GM19043 (cell line): Measurements from ENCODE around the gene BABAM2.
"Not testable (repeated sequence)": the region's sequence is repeated elsewhere in the genome, so short reads cannot be mapped to it uniquely, and the experiment has no call there.

ENCODE experiments used
- ATAC-seq: cut with Tn5 transposase; IDR thresholded peaks from one replicate; pipeline ENCODE4 v1.9.1; 2021; ENCODE audit warnings: low read depth; ENCODE audit not compliant: unreplicated experiment

BABAM2 gene

DNA sequence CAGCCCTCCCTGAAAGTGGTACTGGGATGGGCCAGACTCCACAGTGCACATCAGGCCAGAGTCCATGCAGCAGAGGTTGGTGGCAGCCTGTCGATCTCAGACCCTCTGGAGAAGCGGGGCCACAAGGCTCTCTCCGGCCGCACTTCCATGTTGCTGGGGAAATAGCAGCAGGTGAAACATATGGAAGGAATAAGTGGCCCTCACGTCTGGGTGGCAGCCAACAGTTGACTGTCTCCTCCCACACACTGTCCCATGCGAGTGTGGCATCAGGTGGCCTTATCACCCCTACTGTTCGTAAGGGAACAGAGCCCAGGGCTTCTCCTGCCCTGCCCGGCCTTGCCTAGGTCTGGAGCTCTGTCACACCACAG lies 444.0 kb downstream of the BABAM2 start:
- ATAC-seq = no peak

DNA sequence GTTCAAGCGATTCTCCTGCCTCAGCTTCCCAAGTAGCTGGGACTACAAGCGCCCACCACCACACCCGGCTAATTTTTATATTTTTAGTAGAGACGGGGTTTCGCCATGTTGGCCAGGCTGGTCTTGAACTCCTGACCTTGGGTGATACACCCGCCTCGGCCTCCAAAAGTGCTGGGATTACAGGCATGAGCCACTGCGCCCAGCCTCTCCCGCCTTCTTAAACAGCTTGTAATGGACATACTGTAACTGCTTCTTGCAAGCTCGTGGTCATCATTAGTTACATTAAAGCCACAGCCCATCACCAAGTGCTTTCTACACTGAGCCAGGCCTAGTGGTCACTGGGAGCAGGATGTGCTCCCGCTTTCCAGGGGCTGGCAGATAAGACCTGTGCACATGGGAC lies 444.7 kb downstream of the BABAM2 start:
- not testable (repeated sequence) for ATAC-seq

DNA sequence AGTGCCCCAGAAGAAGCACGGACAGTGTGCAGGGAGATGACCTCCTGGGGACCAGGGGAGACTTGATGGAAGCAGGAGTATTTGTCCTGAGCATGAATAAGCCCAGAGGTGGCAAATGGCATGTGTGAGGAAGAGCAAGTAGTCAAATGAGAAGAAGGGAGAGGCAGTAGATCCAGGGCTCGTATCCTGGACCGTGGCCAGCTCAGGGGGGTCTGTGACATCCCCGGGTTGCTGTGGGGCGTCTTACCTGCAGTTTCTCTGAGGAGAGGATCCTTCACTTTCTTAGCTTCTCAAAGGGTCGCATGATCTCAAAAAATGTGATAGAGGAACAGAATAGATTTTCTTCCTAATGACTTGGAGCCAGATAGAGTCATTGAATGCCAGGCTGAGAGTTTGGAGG lies 445.1 kb downstream of the BABAM2 start:
- ATAC-seq = no peak

DNA sequence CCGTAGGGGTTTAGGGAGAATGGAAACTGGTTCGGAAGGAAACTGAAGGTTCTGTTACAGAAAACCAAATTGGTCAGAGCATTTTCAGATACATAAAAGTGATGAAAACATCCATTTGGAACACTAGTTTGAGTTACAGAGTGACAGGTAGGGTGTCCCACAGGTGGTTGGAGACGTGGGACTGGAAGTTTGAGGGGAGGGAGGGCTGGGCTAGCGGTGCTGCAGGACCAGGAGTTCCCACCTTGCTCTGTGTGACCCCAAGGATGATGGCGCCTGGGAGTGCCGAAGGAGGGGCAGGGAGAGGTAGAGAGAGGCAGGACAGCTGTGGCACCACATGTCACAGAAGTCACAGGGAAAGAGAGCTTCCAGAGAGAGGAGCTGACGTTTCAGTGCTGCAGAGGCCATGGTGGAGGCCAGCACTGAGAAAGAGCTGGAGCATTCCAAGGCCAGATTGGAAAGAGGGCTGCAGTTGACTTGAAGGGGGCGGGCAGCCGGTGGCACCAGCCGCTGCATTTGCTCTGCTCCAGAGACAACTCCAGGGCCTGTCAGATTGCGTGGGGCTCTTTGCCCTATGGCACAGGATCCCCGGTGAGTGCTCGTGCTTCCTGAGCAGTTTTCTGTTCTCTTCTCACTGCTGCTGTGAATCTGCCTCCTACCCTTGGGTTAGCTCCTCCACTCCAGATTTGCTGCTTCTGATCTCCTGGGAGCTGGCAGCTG lies 445.9 kb downstream of the BABAM2 start:
- no peak for ATAC-seq

DNA sequence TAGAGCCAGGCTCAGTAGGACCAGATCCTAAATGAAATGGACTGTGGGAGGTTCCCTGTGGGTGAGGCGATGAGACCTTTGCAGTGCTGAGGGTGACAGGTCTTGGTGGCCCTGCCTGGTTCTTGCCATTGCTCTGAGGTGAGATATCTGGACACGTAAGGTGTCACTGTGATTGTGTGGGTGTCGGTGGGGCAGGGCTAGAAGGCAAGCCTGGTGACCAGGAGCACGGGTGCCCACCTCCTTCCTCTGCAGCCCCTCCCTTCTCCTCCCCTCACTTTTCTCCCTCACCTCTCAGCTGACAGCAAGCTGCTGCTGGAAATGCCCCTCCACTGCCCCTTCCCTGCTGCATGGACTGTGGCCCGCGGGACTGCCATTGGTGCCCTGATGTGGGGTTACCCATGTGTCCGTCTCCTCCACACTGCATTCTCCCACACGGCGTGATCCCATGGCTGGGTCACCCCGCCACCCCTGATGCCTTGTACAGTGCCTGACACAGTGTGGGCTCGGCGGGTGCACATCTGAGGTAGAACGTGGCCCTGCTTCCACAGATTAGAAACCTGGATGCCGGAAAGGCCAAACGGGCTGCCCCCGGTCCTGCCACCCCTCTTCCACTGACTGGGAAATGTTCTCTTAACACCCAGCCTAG lies 446.6 kb downstream of the BABAM2 start:
- no peak for ATAC-seq

DNA sequence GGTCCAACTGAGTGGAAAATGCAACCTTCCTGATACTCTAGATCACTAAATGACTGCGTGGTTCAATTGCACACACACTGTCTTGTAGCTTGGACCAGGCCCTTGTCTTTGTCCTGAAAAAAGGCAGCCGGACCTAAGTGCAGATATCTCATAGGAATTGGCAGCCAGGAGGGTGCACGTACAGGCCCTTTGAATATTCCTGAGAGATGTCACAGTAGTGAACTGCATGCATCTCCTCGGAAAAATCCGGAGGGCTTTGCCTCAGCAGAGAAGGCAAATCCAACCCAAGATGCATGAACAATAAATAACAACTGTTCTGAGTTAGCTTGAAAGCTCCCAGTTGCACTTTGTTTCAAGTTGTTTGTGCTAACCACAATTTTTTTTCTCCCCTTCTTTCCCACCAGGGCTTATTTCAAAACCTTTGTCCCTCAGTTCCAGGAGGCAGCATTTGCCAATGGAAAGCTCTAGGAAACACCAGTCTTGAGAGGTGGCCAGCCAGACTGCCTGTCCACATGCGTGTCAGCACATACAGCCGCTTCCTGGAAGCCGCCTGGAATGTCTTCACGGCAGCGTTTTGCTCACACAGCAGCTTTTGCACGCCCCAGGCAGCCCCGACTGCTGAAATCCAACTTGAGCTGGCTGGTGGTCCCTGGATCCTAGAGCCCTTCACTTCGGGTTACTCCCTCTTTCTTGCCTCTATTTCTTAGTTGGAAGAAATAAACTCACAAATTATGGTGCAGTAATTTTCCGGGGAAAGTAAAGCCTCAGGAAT lies 447.7 kb downstream of the BABAM2 start:
- no peak for ATAC-seq

DNA sequence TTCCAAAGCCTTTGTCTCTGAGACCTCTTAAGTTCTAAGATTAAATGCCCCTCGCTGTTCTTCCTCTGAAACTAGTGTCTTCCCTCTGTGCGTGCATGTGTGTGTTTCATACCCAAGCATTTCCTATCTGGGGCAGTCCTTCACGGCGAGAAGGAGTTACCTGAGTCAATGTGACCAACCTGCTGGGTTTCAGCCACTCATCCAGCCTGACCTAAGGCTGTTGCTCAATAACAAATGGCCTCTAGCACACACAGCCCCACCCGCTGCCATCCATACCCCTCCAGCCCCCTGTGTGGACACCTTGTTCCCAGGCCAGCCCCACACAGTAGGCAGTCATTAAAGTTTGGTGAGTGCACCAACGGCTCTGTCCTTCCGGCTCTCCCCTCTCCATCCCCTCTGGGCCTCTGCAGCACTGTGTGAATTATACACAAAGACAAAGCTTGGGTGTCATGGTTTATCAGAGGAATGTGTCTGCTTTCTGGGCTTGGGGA lies 448.3 kb downstream of the BABAM2 start:
- ATAC-seq = no peak

DNA sequence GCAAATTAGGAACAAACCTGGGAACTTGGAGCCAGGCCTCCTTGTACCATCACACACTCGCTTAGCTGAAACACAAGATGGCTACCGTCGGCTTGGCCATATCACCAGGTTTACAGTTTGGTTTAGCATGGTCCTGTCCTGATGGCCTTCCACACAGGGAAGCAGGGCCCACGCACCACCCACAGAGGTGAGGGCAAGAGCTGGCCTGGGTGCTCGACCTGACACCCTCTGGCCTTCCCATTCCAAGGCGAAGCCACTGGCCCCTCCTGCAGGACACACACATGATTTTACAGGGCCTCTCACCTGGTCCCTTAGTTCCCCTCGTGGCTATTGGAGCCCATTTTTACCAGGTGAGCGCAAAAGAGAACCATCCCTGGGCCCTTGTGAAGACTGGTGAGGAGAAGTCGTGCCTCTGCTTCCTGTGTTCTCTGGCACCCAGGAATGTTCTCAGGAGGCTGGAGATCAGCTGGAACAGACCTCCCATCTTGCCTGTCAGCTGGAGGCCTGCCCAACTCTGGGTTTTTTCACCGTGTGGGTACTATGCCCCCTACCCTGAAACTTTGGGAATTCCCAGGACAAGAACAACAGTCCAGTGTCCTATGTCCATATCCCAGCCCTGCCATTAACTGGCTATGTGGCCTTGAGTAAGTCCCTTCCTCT lies 449.1 kb downstream of the BABAM2 start:
- no peak for ATAC-seq

DNA sequence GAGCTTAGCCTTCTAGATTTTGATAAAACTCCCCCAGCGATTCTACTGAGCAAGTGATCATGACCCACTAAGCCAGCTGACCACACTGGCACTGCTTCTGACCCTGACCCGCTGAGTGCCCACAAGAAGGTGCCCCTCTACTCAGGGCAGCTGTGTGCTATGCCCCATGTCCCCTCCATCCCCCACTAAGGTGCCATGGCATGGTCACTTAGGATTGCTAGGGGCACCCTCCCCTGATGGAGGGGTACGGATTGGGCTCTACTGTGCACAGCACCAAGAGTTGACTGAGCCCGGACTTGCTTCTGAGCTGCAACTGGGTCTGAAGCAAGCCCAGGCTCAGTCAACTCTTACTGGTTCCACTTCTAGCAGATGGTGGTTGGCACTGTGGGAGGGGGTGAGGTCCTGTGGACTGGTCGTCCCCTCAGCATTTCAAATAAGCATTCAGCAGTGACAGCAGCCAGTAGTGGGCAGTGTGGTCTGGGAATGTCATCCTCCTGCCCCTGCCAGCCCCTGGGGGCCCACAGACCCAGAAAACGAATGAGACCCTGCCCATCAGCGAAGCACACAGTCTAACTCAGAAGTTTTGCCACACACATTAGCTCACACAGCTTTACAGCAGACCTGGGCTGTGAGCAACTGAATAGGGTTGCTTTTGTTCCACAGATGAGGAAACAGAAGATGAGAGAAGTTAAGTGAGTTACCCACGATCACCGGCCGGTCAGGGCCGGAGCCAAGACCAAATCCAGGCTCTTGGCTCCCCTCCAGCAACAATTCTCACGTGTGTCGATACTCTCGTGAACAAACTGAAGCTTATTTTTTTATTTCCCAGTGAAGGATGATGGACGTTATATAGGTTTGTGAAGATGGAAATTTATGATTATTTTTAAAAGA lies 450.0 kb downstream of the BABAM2 start:
- no peak for ATAC-seq

DNA sequence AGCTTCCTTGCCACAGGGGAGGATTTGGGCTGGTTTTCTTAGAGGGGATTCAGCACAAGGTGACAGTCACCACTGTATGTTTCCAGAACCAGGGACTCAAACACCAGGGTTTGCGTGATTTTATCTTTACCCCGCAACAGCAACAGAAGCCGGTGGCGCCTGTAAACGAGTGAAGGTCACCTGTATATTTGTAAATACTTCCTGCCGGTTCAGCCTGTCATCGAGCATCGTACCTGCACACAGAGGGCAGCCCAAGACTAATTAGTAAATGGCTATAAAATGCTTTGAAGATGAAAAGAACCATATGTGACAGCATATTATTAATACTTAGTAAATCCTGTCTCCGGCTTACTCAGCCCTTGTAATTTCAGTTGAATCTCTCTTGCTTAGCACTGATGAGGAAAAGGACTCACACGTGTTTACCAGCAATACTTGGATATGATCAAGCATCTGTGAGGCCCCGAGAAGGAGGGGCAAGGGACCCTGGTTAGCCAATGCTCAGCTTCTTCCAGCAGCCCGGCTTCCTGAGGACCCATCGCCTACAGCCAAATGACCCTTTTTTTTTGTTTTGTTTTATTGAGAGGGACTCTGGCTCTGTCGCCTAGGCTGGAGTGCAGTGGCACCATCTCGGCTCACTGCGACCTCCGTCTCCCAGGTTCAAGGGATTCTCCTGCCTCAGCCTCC lies 450.8 kb downstream of the BABAM2 start:
- no peak for ATAC-seq

DNA sequence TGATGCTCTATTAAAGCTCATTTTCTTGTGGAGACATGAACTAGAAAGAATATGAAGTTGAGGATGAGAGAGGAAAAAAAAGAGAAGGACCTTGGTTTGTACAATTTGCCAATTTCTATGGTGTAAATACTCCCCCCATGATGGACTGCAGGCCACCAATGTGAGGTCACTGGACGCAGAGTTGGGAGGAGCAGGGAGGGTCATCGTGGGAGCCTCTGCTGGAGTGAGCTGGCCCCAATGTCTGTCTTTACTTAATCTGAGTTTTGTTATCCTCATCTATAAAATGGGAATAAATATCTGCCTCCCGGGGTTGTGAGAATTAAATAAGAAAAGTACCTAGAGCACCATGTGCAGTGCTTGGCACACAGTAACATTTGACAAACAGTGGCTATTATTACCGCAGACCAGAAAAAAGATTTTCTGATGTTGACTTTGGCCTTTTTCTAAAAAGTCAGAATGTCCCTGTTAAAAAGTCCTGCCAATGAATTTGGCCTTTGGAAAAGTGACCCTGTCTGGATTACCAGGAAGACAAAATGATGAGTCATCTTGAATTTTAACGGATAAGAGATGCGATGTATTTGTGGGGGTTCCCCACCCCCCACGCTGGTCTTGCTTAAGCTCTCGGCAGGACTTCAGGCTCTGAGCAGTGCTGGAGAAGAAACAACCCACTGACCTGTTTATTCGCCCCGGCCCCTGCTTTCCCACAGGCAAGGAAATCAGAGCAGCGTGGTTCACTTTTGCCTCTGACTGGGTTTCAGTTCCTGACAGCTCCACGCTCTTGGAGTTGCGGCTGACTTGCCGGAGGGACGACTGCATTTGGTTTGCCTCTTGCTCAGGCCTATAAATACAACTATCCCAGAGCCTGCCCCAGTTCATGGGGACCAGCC lies 451.8 kb downstream of the BABAM2 start:
- ATAC-seq = no peak

DNA sequence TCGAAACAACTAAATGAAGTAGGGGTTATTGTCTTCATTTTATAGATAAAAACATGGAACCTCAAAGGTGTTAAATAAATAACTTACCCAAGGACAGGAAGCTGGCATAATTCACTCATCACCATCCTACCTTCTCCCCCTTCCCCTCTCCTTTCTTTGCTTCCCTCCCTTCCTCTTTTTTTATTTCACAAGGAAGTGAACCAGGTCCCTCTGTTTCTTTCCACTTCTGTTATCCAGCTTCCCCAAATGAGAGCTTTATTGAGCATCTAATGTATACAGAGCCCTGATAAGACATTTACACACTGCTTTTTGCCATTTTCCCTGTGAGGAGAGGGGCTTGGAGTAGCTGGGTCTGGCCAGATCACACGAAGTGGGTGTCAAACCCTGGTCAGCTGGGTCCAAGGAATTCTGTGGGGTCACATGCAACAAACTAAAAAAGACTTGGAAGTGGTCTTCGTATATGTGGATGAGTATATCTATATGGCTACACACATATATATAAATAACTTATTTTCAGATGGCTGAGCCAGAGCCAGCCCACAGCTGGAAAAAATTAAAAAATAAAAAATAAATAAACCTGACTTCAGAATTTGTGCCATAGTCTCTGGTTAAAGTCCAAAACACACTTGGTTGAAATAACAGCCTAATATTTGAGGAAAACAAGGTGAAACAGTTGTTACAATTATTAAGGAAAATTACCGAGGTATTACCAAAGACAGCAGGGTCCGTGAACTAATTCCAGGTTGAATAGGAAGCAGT lies 452.8 kb downstream of the BABAM2 start:
- no peak for ATAC-seq

DNA sequence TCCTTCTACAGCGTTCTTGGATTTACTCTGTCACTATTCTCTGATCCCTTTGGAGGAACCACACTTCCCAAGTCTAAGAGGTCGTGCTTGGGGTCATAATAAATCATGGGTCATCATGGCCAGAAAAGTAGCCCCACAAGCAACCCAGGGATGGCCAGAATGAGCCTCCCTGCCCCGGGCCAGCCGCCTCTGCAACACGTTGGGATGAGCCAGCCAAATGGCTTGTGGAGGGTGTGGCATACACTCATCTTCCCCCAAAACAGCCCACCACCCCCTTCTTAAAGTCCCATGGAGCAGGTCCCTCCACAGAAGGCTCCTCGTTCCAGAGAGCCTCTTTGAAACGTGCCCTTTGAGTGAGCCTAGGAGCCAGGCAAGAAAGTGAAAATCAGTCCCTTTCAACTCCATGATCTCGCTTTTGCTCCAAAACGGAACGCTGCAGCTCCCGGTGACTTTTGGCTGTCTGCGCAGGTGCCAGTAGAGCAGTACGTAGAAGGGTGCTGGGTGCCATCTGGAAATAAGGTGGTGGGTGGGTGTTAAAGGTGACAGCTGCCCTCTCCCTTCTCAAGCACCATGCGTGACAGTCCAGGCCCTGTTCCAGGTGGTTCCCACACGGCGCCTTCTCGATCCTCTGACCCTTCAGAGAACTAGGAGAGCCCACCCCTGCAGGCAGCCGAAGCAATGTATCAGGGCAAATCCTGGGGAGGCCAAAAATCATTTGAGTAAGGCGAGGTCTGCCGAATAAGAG lies 453.6 kb downstream of the BABAM2 start:
- no peak for ATAC-seq

DNA sequence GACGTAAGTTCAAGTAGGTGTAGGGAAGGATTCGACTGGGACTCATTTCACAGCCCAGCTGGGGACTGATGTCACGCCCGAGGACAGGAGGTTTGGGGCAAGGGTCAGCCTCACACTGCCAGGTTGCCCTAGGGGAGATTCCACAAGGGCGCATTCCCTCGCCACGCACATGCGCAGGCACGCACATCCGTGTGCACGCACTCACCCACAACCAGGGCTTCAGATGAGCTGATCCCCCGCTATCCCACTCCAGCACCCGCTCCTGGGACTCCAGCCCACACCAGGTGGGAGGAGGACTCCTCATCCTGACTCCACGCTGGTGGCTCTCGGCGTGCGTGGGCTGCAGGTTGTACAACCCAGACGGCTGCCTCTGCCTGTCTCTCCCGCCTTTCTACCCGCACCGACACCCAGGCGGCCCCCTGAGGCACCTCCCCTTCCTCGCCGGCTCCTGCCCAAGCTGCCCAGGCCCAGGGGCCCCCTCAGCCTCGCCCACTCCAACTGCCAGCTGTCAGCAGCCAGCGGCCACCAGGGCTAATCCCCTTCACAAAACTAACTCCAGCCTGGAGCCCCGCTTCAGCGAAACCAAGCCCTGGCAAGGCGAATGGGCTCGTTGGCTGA lies 454.3 kb downstream of the BABAM2 start:
- ATAC-seq = no peak

DNA sequence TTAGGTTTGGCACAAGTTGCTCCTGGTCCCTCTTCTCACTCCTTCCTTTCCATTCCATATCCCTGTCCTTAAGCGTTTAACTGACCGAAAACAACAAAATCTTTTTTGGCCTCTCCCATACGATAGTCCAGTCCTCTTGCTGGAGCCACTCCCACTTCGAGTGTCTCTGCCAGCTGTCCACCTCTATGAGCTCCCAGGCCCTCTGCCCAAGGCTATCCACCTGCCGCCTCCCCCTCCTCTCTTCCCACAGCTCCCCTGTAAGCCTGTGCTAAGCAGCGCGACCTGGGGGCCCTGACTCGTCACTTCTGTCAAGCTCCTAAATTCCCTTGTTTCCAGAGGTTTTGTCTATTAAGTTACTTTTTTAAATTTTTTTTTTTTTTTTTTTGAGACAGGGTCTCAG lies 455.1 kb downstream of the BABAM2 start:
- no peak for ATAC-seq

DNA sequence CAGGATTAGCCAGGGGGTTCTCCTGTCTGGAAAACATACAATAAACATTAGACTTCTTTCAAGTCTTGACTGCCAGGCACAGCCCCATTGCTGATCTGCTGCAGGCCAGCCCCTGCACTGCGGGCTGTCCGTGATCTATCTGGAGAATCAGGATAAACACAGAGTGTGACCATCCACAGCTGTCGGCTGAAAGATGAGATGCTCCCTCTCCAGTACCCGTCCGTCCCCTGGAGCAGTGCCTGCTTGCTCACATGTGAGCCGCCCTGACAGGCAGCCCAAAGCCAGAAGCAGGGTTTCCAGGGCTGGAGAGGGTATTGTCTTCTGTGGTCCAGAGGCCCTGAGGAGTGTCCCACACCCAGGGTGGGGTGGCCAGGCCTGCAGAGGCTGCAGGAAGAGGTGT lies 456.1 kb downstream of the BABAM2 start:
- no peak for ATAC-seq

DNA sequence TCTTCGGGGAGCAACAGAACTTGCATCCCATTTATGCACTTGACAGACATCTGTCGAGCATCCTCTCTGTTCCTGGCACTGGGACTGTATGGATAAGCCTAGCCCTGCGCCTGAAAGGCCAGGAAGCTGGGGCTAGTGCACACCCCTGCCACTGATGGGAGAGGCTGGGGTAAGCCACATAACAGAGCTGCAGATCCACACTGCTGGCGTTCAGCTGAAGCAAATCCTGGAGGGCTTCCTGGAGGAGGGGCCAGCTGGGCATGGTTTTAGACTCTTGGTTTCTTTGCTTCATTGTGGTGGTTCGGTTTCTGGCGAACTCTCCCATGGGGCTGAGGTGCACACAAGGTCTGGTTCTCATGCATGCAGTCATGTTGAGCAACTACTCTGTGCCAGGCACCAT lies 456.7 kb downstream of the BABAM2 start:
- ATAC-seq = no peak
